Measurements from ENCODE around the gene AP5B1.

AP5B1 gene

DNA sequence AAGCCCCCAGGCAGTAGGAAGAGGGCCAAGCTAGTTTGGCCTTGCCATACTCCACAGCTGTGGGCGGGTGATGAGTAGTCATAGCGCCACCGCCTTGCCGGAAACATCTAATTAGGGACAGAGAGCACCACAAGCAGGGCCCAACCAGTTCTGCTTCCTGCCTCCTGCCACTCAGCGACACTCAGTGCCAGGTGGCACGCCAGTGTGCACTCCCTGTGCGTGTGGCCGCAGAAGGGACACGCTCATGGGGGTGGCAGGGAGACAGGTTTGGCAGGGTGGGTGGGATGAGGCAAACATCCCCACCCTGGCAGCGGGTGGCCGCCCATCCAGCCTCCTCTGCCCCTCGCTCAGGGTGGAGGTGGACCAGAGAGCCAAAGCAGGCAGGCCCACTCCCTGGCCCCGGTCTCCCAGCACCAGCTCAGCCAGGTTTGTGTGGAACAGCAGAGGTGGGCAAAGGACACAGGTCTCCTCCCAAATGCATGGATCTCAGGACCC, 11.0 kb upstream of the AP5B1 start:
- H3K27ac Mint-ChIP-seq: peak overlapping the region; percentile 76
- peaks cover 28% of the 10 kb centered on the region for H3K27me3 Mint-ChIP-seq
- no peak overlapping the region for H3K4me3 Mint-ChIP-seq
- peaks cover 24% of the 10 kb centered on the region for H3K4me1 Mint-ChIP-seq (ENCODE audit: low read depth)
- no peaks in the 10 kb centered on the region for H3K9me3 Mint-ChIP-seq
- no peaks in the 10 kb centered on the region for H3K36me3 Mint-ChIP-seq (ENCODE audit: low read depth)

GRCh38 chr11:65790902-65791650, 10.3 kb upstream of the AP5B1 start:
- Mint-ChIP-seq H3K36me3 (ENCODE audit: low read depth) (no peaks in the 10 kb centered on the region), H3K4me1 (ENCODE audit: low read depth) (peaks cover 24% of the 10 kb centered on the region), H3K9me3 (no peaks in the 10 kb centered on the region), H3K27me3 (peaks cover 28% of the 10 kb centered on the region), H3K27ac (no peak overlapping the region), H3K4me3 (no peak overlapping the region)

DNA sequence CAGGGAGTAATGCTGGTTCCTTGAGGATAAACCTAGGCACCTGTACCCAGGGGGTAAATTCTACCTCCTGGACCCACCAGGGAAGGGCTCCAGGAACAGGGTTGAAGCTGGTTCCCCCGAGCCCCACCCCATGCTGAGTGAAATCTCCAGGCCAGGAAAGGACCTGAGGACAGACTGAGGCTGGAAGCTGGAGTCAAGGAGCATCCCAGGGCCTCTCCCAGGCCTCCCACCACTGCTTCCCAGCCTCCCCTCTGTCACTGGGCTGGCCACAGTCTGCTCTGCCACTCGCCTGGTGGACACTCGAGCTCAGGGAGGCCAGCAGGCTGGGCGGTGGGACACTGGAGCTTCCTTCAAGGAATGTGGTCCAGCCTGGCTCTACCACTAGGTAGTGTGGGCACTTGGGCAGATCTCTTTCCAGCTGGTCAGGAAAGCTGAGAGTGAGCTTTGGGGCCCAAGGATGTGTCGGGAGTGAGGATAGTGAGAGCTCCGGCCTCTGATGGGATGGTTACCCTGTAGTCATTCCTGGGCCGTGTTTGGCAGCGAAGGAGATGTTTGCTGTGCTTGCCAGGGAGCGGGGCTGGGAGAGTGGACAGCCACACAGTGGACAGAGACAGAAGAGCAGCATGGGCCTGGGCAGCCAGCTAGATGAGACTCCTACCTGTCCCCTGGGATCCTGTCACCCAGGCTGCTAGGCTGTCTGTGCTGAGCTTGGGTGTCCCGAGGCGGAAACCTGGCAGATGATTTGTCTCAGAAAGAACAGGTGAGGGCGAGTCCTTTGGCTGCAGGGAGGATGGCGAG, 9.5 kb upstream of the AP5B1 start:
- H3K27me3 Mint-ChIP-seq: peaks cover 36% of the 10 kb centered on the region
- H3K27ac Mint-ChIP-seq: no peak overlapping the region
- H3K9me3 Mint-ChIP-seq: no peaks in the 10 kb centered on the region
- H3K4me1 Mint-ChIP-seq (ENCODE audit: low read depth): peaks cover 32% of the 10 kb centered on the region
- no peaks in the 10 kb centered on the region for H3K36me3 Mint-ChIP-seq (ENCODE audit: low read depth)
- no peak overlapping the region for H3K4me3 Mint-ChIP-seq

GRCh38 chr11:65789230-65790103, 8.7 kb upstream of the AP5B1 start:
- H3K27ac Mint-ChIP-seq: no peak overlapping the region
- no peaks in the 10 kb centered on the region for H3K36me3 Mint-ChIP-seq (ENCODE audit: low read depth)
- no peaks in the 10 kb centered on the region for H3K9me3 Mint-ChIP-seq
- no peak overlapping the region for H3K4me3 Mint-ChIP-seq
- H3K27me3 Mint-ChIP-seq: peaks cover 41% of the 10 kb centered on the region
- H3K4me1 Mint-ChIP-seq (ENCODE audit: low read depth): peaks cover 36% of the 10 kb centered on the region

- Mint-ChIP-seq H3K4me1 (ENCODE audit: low read depth) (peaks cover 36% of the 10 kb centered on the region), H3K27ac (no peak overlapping the region), H3K27me3 (peaks cover 46% of the 10 kb centered on the region), H3K9me3 (no peaks in the 10 kb centered on the region), H3K4me3 (no peak overlapping the region), H3K36me3 (ENCODE audit: low read depth) (no peaks in the 10 kb centered on the region)
Measured at GRCh38 chr11:65788821-65789220, 8.0 kb upstream of the AP5B1 start.

GRCh38 chr11:65787649-65788622, 7.2 kb upstream of the AP5B1 start:
- Mint-ChIP-seq H3K27me3 (peaks cover 52% of the 10 kb centered on the region), H3K4me3 (peak overlapping the region; percentile 70), H3K4me1 (ENCODE audit: low read depth) (peaks cover 39% of the 10 kb centered on the region), H3K9me3 (no peaks in the 10 kb centered on the region), H3K36me3 (ENCODE audit: low read depth) (no peaks in the 10 kb centered on the region), H3K27ac (no peak overlapping the region)

DNA sequence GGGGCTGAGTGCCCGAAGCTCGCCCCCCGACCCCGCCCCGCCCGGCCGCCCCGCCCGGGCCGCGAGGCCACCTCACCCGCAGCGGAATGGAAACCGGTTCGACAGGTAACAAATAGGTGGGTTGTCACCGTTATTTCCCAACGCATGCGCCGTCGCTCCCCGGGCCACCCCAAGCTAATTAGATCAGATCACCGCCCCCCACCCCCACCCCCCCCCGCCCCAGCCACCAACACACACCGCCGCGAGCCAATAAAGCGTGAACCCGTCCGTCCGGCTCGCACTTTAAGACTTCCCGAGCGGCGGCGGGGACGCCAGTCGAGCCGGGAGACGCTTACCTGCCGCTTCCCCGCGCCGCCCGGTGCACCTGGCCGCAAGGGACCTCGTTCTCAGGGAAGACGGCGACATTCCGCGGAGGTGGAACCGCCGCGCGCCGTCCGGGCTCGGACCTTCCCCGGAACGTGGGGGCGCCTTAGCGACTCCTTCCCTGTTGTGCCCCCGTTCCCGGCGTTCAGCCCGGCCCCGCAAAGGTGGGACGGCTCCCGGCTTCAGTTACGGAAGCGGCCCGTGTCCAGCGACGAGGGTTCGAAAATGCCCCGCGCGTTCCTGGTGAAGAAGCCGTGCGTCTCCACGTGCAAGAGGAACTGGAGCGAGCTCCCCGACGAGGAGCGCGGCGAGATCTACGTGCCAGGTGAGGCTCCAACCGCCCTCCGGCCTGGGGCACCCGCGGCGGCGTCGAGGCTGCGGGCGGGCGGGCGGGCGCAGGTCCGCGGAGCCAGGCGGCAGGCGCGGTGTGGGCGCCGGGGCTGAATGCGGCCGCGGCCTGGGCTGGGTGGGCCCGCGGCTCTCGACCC, 6.2 kb upstream of the AP5B1 start, which contains the start of gene OVOL1:
OVOL1 (plus strand) TSS at position 278 of the 851 bp plus-strand sequence; CDS start at position 589, 311 bp downstream.
- Mint-ChIP-seq H3K4me3 (peak within 1 kb of the TSS; percentile 70), H3K4me1 (ENCODE audit: low read depth) (peaks cover 37% of the 10 kb centered on the region), H3K36me3 (ENCODE audit: low read depth) (no peaks in the 10 kb centered on the region), H3K27me3 (peaks cover 54% of the 10 kb centered on the region), H3K9me3 (no peaks in the 10 kb centered on the region), H3K27ac (no peak within 1 kb of the TSS)

DNA sequence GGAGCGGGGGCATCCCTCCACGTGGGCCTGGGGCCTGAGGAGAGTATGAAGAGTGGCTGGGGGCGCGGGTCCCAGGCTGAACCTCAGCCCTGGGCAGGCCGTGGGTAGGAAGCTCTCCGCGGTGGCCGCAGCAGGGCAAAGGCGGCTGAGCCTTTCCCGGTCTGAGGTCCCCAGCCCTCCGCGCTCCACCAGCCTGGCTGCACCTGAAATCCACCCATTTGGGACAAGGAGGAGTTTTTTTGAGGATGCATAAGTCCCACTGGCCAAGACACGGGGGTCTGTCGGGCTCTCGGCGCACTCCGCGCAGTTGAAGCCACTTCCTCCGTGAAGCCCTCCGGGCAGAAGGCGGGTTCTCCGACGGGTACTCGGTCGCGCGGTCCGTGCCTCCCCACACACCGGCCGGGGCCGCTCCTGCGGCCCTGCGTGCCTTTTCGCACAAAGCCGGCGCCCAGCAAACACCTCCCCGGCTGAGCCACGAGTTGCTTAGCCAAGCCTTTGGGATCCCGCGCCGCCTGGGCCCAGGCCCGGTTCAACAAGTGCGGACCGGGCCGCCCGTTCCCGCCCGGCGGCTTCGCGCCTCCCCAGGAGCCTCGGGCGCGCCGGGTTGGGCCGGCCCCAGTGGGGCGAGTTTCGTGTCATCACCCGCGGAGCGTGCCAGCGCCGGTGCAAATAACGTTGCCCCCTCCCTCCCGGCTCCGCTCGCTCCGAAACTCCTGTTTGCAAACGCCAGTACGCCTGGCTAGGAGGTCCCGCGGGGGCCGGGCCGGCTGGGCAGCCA, 5.4 kb upstream of the AP5B1 start:
- Mint-ChIP-seq H3K27ac (no peak overlapping the region), H3K36me3 (ENCODE audit: low read depth) (no peaks in the 10 kb centered on the region), H3K27me3 (peaks cover 54% of the 10 kb centered on the region), H3K4me1 (ENCODE audit: low read depth) (peaks cover 31% of the 10 kb centered on the region), H3K4me3 (no peak overlapping the region), H3K9me3 (no peaks in the 10 kb centered on the region)

- Mint-ChIP-seq H3K9me3 (no peaks in the 10 kb centered on the region), H3K27ac (no peak overlapping the region), H3K4me3 (peak overlapping the region; percentile 30), H3K27me3 (peaks cover 50% of the 10 kb centered on the region), H3K4me1 (ENCODE audit: low read depth) (peaks cover 30% of the 10 kb centered on the region), H3K36me3 (ENCODE audit: low read depth) (no peaks in the 10 kb centered on the region)
Measured at GRCh38 chr11:65785319-65786007, 4.7 kb upstream of the AP5B1 start.

DNA sequence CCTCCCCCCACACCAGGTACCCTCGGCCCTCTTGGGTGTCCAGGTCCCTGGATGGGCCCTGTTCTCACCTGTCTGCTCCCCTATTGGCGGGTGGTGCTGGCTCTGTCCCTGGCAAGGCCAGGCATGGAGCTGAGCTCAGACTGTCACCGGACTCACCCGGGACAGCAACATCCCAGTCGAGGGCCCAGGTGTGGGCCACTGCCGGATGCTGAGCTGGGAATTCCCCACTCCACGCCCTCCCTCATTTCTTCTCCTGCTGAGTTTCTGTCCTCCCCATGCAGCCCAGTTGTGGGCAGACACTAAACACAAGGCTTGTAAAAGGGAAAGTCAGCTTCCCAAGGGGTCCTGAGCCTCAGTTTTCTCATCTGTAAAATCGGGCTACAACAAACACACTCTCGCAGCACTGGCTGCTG, 2.0 kb upstream of the AP5B1 start:
- peak overlapping the region; percentile 22 for H3K27ac Mint-ChIP-seq
- no peak overlapping the region for H3K4me3 Mint-ChIP-seq
- no peaks in the 10 kb centered on the region for H3K9me3 Mint-ChIP-seq
- peaks cover 23% of the 10 kb centered on the region for H3K4me1 Mint-ChIP-seq (ENCODE audit: low read depth)
- no peaks in the 10 kb centered on the region for H3K36me3 Mint-ChIP-seq (ENCODE audit: low read depth)
- H3K27me3 Mint-ChIP-seq: peaks cover 29% of the 10 kb centered on the region

- peaks cover 4% of the 10 kb centered on the region for H3K36me3 Mint-ChIP-seq (ENCODE audit: low read depth)
- H3K9me3 Mint-ChIP-seq: no peaks in the 10 kb centered on the region
- no peak overlapping the region for H3K4me3 Mint-ChIP-seq
- H3K4me1 Mint-ChIP-seq (ENCODE audit: low read depth): peaks cover 25% of the 10 kb centered on the region
- no peak overlapping the region for H3K27ac Mint-ChIP-seq
- H3K27me3 Mint-ChIP-seq: peaks cover 28% of the 10 kb centered on the region
Measured at GRCh38 chr11:65781962-65782815, 1.4 kb upstream of the AP5B1 start.
